Pons (tissue), 1 donor: ENCODE data around the gene GSTO1.

ENCODE experiments used
- DNase-seq: peaks from one replicate; pipeline ENCODE4 v3.0.0-alpha.2; 2016; ENCODE audit warnings: low spot score

The GSTO1 gene

GRCh38 chr10:104276192-104276591 is 21.5 kb downstream of the GSTO1 start:
- no peak for DNase-seq

- DNase-seq: no peak
These were observed 23.1 kb downstream of the GSTO1 start for GRCh38 chr10:104277785-104278184.

GRCh38 chr10:104279550-104280259 is 25.0 kb downstream of the GSTO1 start:
- no peak for DNase-seq

GRCh38 chr10:104281694-104282093 is 27.0 kb downstream of the GSTO1 start:
- DNase-seq: no peak

GRCh38 chr10:104284846-104285245 is 30.2 kb downstream of the GSTO1 start:
- no peak for DNase-seq

- no peak for DNase-seq
These were observed 32.2 kb downstream of the GSTO1 start for GRCh38 chr10:104286939-104287338.

GRCh38 chr10:104288355-104288754 is 33.7 kb downstream of the GSTO1 start:
- no peak for DNase-seq

GRCh38 chr10:104291439-104291951 is 36.8 kb downstream of the GSTO1 start:
- DNase-seq: peak; percentile 89

GRCh38 chr10:104293011-104293410 is 38.3 kb downstream of the GSTO1 start:
- DNase-seq: no peak

- no peak for DNase-seq
These were observed 39.2 kb downstream of the GSTO1 start for GRCh38 chr10:104293781-104294321.

- no peak for DNase-seq
These were observed 42.2 kb downstream of the GSTO1 start for GRCh38 chr10:104296687-104297436.

- DNase-seq: no peak
These were observed 43.3 kb downstream of the GSTO1 start for GRCh38 chr10:104297697-104298660.

- no peak for DNase-seq
These were observed 44.6 kb downstream of the GSTO1 start for GRCh38 chr10:104299031-104299904.

- DNase-seq: no peak
These were observed 45.5 kb downstream of the GSTO1 start for GRCh38 chr10:104300002-104300735.

- peak; percentile 28 for DNase-seq
These were observed 46.1 kb downstream of the GSTO1 start for GRCh38 chr10:104300736-104301292.

- no peak for DNase-seq
These were observed 47.4 kb downstream of the GSTO1 start for GRCh38 chr10:104301907-104302690.

GRCh38 chr10:104303594-104304355 is 49.1 kb downstream of the GSTO1 start:
- no peak for DNase-seq

- no peak for DNase-seq
These were observed 49.7 kb downstream of the GSTO1 start for GRCh38 chr10:104304356-104304745.
